ENCODE measurements around the gene ENG. TPM values are rescaled to one million over a fixed set of nuclear protein-coding genes. Genes with fewer than 3 reads are reported as not detected.

ENG gene
- total RNA-seq, 1 experiment from 2014 or later, result 0.76 TPM

- TF ChIP-seq POLR2AphosphoS5 (IDR thresholded peaks at IDR 0.05; ENCODE audit: low read depth, low read length), result no peak
- no peak for TF ChIP-seq EZH2 (IDR thresholded peaks at IDR 0.05)
- TF ChIP-seq YY1 (IDR thresholded peaks at IDR 0.05; ENCODE audit: extremely low read depth, insufficient replicate concordance, low read depth, low read length), result no peak
- TF ChIP-seq POLR2A (IDR thresholded peaks at IDR 0.05; ENCODE audit: borderline replicate concordance, extremely low read depth, insufficient read depth, insufficient read length), result no peak
- no peak for TF ChIP-seq FOSL1 (IDR thresholded peaks at IDR 0.05; ENCODE audit: low read depth)
- TF ChIP-seq ELF1 (IDR thresholded peaks at IDR 0.05; ENCODE audit: borderline replicate concordance, low read depth), result no peak
- no peak for TF ChIP-seq SRF (IDR thresholded peaks at IDR 0.05; ENCODE audit: low read depth)
- no peak for TF ChIP-seq ZNF274 (IDR thresholded peaks at IDR 0.05; ENCODE audit: low read depth, low read length)
- TF ChIP-seq ATF3 (IDR thresholded peaks at IDR 0.05), result no peak
- TF ChIP-seq CTCF (IDR thresholded peaks at IDR 0.05 in 2 of 3, conservative IDR thresholded peaks at IDR 0.05 in 1 of 3; ENCODE audit: borderline replicate concordance in 1 of 3, insufficient read depth in 1 of 3, low read depth in 2 of 3, low read length in 2 of 3), result no peak
- no peak for TF ChIP-seq MAX (IDR thresholded peaks at IDR 0.05)
- TF ChIP-seq RAD21 (IDR thresholded peaks at IDR 0.05; ENCODE audit: low read depth), result no peak
- no peak for TF ChIP-seq CEBPB (IDR thresholded peaks at IDR 0.05; ENCODE audit: low read depth)
- TF ChIP-seq REST (IDR thresholded peaks at IDR 0.05; ENCODE audit: low read depth), result no peak
- no peak for TF ChIP-seq JUND (IDR thresholded peaks at IDR 0.05)
- TF ChIP-seq CBX3 (IDR thresholded peaks at IDR 0.05; ENCODE audit: low read depth), result no peak
- no peak for TF ChIP-seq ZBTB33 (IDR thresholded peaks at IDR 0.05; ENCODE audit: extremely low read depth, insufficient replicate concordance, low read length)
- TF ChIP-seq SP1 (IDR thresholded peaks at IDR 0.05; ENCODE audit: low read depth), result no peak
- no peak for TF ChIP-seq EZH2phosphoT487 (IDR thresholded peaks at IDR 0.05; ENCODE audit: borderline replicate concordance)
- no peak for TF ChIP-seq EGR1 (IDR thresholded peaks at IDR 0.05; ENCODE audit: low read depth)
- no TSS peak for BruUV-seq (replicated peaks)
- H3K4me3 ChIP-seq (replicated peaks in 1 of 2; ENCODE audit: low read depth in 1 of 2, low read length in 2 of 2), result no peak overlapping the region
- CTCF ChIA-PET, result interaction anchor here (0.9 kb wide), 1 partner anchor 104 kb away, joined by 3 read pairs; no protein-coding TSS in a partner anchor
- no peak overlapping the region for H3K4me2 ChIP-seq (ENCODE audit: low read length)
- H2AFZ ChIP-seq (ENCODE audit: low read depth, low read length, poor library complexity, severe bottlenecking), result no peak overlapping the region
- DNase-seq (ENCODE audit: low read depth, low spot score), result no peak
- no peak overlapping the region for H3K9ac ChIP-seq (ENCODE audit: low read length)
- H3K4me1 ChIP-seq (ENCODE audit: control insufficient read depth in 1 of 2, insufficient read depth in 2 of 2, low read length in 2 of 2), result peaks cover 3 to 6% of the 10 kb centered on the region in 2 experiments; a peak in 3 of 4 replicates
- RAD21 ChIA-PET (ENCODE audit: low non-redundant PET in 1 of 2, low total read pairs in 2 of 2, uncharacterized antibody in 2 of 2, unreplicated experiment in 2 of 2), result no interaction called here
- H3K27ac ChIP-seq (ENCODE audit: low read depth, low read length), result no peak overlapping the region
- POLR2A ChIA-PET, result no interaction called here
- no peaks in the 10 kb centered on the region for H3K9me2 ChIP-seq (ENCODE audit: insufficient read depth)
- H4K20me1 ChIP-seq (ENCODE audit: insufficient read depth), result no peaks in the 10 kb centered on the region
- no peaks in the 10 kb centered on the region for H3K79me2 ChIP-seq (ENCODE audit: insufficient read depth, low read length)
- no peaks in the 10 kb centered on the region for H3K9me3 ChIP-seq (ENCODE audit: control insufficient read depth in 1 of 2, insufficient read depth in 1 of 2, low read depth in 1 of 2, low read length in 2 of 2)
- no peak for ATAC-seq
- intact Hi-C loops (cut with micrococcal nuclease), result no loop called here
- H3K36me3 ChIP-seq (ENCODE audit: control insufficient read depth in 1 of 2, insufficient read depth in 2 of 2, low read length in 2 of 2), result no peaks in the 10 kb centered on the region
- no peaks in the 10 kb centered on the region; the same call in 1 of the 2 replicates for H3K27me3 ChIP-seq (ENCODE audit: insufficient read depth, low read length)
These were observed 89.0 kb downstream of the ENG start for GRCh38 chr9:127765418-127765817.
